ENCODE data around the gene AOPEP. TPM values are rescaled to one million over a fixed set of nuclear protein-coding genes. Genes with fewer than 3 reads are reported as not detected.
"Not testable (repeated sequence)": the region's sequence is repeated elsewhere in the genome, so short reads cannot be mapped to it uniquely, and the experiment has no call there.

The AOPEP gene
- polyA plus RNA-seq, 1 donor from 2014 or later: 10.0 TPM

- H3K36me3 ChIP-seq (ENCODE audit: insufficient read depth, low read length): no peaks in the 10 kb centered on the region
- no peak overlapping the region for H3K9ac ChIP-seq (ENCODE audit: low read length)
- H3K4me2 ChIP-seq (ENCODE audit: low read length): no peak overlapping the region
- H3K4me3 ChIP-seq (ENCODE audit: low read length): no peak overlapping the region
- H3K9me2 ChIP-seq (ENCODE audit: insufficient read depth, low read length): no peaks in the 10 kb centered on the region
- no peaks in the 10 kb centered on the region for H3F3A ChIP-seq (ENCODE audit: insufficient read depth, low read length, poor library complexity, severe bottlenecking)
- no peak overlapping the region for H2AFZ ChIP-seq (ENCODE audit: low read depth, low read length)
- no peaks in the 10 kb centered on the region for H3K9me3 ChIP-seq (ENCODE audit: low read length)
- TF ChIP-seq EP300 (conservative IDR thresholded peaks at IDR 0.05; ENCODE audit: poor library complexity, severe bottlenecking): no peak
- no peak for TF ChIP-seq POLR2AphosphoS5 (IDR thresholded peaks at IDR 0.05)
- H3K27ac ChIP-seq (ENCODE audit: low read length): no peak overlapping the region
- H3K79me2 ChIP-seq (replicated peaks; ENCODE audit: insufficient read depth, low read length): no peaks in the 10 kb centered on the region
- no peaks in the 10 kb centered on the region for H3K27me3 ChIP-seq (ENCODE audit: insufficient read depth, low read depth, low read length)
- no peaks in the 10 kb centered on the region for H4K20me1 ChIP-seq (ENCODE audit: insufficient read depth)
Observed at GRCh38 chr9:95018099-95018936, 291.8 kb downstream of the AOPEP start.

GRCh38 chr9:95020644-95021043 is 294.1 kb downstream of the AOPEP start:
- H3K79me2 ChIP-seq (replicated peaks; ENCODE audit: insufficient read depth, low read length); H3K36me3 ChIP-seq (ENCODE audit: insufficient read depth, low read length); H3K27me3 ChIP-seq (ENCODE audit: insufficient read depth, low read depth, low read length); H3K4me2 ChIP-seq (ENCODE audit: low read length); H3K27ac ChIP-seq (ENCODE audit: low read length); H3K9ac ChIP-seq (ENCODE audit: low read length); H4K20me1 ChIP-seq (ENCODE audit: insufficient read depth); H3K9me3 ChIP-seq (ENCODE audit: low read length); H3K4me3 ChIP-seq (ENCODE audit: low read length); H3F3A ChIP-seq (ENCODE audit: insufficient read depth, low read length, poor library complexity, severe bottlenecking); H2AFZ ChIP-seq (ENCODE audit: low read depth, low read length); H3K9me2 ChIP-seq (ENCODE audit: insufficient read depth, low read length): not testable (repeated sequence)

- no peaks in the 10 kb centered on the region for H3K27me3 ChIP-seq (ENCODE audit: insufficient read depth, low read depth, low read length)
- no peaks in the 10 kb centered on the region for H3K79me2 ChIP-seq (replicated peaks; ENCODE audit: insufficient read depth, low read length)
- no peak overlapping the region for H3K9ac ChIP-seq (ENCODE audit: low read length)
- no peaks in the 10 kb centered on the region for H3K9me2 ChIP-seq (ENCODE audit: insufficient read depth, low read length)
- H3K36me3 ChIP-seq (ENCODE audit: insufficient read depth, low read length): no peaks in the 10 kb centered on the region
- no peak overlapping the region for H2AFZ ChIP-seq (ENCODE audit: low read depth, low read length)
- H3F3A ChIP-seq (ENCODE audit: insufficient read depth, low read length, poor library complexity, severe bottlenecking): no peaks in the 10 kb centered on the region
- H3K4me2 ChIP-seq (ENCODE audit: low read length): no peak overlapping the region
- no peaks in the 10 kb centered on the region for H4K20me1 ChIP-seq (ENCODE audit: insufficient read depth)
- TF ChIP-seq REST (IDR thresholded peaks at IDR 0.05; ENCODE audit: borderline replicate concordance) (no peak), EZH2 (IDR thresholded peaks at IDR 0.05; ENCODE audit: borderline replicate concordance, insufficient read depth, low read length, poor library complexity, severe bottlenecking) (no peak), POLR2AphosphoS5 (IDR thresholded peaks at IDR 0.05) (no peak), EP300 (conservative IDR thresholded peaks at IDR 0.05; ENCODE audit: poor library complexity, severe bottlenecking) (no peak), SMC3 (conservative IDR thresholded peaks at IDR 0.05; ENCODE audit: poor library complexity) (no peak), MXI1 (conservative IDR thresholded peaks at IDR 0.05; ENCODE audit: poor library complexity, severe bottlenecking) (no peak), CTCF (IDR thresholded peaks at IDR 0.05; ENCODE audit: poor library complexity, severe bottlenecking) (no peak), TAF1 (IDR thresholded peaks at IDR 0.05; ENCODE audit: low read depth) (no peak), RAD21 (conservative IDR thresholded peaks at IDR 0.05) (no peak)
- no peak overlapping the region for H3K27ac ChIP-seq (ENCODE audit: low read length)
- no peak overlapping the region for H3K4me3 ChIP-seq (ENCODE audit: low read length)
- no peaks in the 10 kb centered on the region for H3K9me3 ChIP-seq (ENCODE audit: low read length)
Observed at GRCh38 chr9:95021166-95021886, 294.8 kb downstream of the AOPEP start.
